ENCODE results near the gene CBFA2T2.
"Not testable (repeated sequence)": the region's sequence is repeated elsewhere in the genome, so short reads cannot be mapped to it uniquely, and the experiment has no call there.

The CBFA2T2 gene

GRCh38 chr20:33560026-33560425 lies 70.1 kb downstream of the CBFA2T2 start:
- DNase-seq: no peak
- Histone ChIP-seq H3K4me3 (no peak overlapping the region), H3K9me3 (no peaks in the 10 kb centered on the region), H3K4me1 (peaks cover 0 to 25% (median 6%) of the 10 kb centered on the region in 4 donors), H3K36me3 (peaks cover 0 to 12% (median 3%) of the 10 kb centered on the region in 3 donors), H3K27ac (no peak overlapping the region), H3K27me3 (no peaks in the 10 kb centered on the region)
- intact Hi-C loops (cut with DNase I; ENCODE audit: low total_unique reads): loop anchor here (5.0 kb wide), 1 partner anchor 102 kb away; the partner anchor contains the start of gene C20orf144
- no peak for TF ChIP-seq CTCF (IDR thresholded peaks at IDR 0.05)

GRCh38 chr20:33561053-33561452 lies 71.2 kb downstream of the CBFA2T2 start:
- H3K9me3 ChIP-seq, H3K4me3 ChIP-seq, H3K27me3 ChIP-seq: not testable (repeated sequence)

GRCh38 chr20:33561692-33562601 lies 72.1 kb downstream of the CBFA2T2 start:
- no peak for TF ChIP-seq CTCF (IDR thresholded peaks at IDR 0.05)
- peak overlapping the region; percentile 46 to 64 for H3K27ac ChIP-seq
- H3K27me3 ChIP-seq: no peaks in the 10 kb centered on the region
- peaks cover 0 to 20% (median 4%) of the 10 kb centered on the region in 4 donors for H3K4me1 ChIP-seq
- H3K4me3 ChIP-seq: peak overlapping the region in 1 of 2 donors; percentile 8
- peaks cover 0 to 12% (median 3%) of the 10 kb centered on the region in 3 donors for H3K36me3 ChIP-seq
- peak; percentile 61 to 72 for DNase-seq
- intact Hi-C loops (cut with DNase I; ENCODE audit: low total_unique reads): loop anchor here (5.0 kb wide), 1 partner anchor 100 kb away; the partner anchor contains the start of gene C20orf144
- H3K9me3 ChIP-seq: no peaks in the 10 kb centered on the region

More at GRCh38 chr20:33561053-33561452, 71.2 kb downstream of the CBFA2T2 start:
- Histone ChIP-seq H3K27ac (peak overlapping the region in 1 of 2 donors; percentile 7), H3K4me1 (peaks cover 0 to 17% (median 4%) of the 10 kb centered on the region in 4 donors), H3K36me3 (peaks cover 0 to 12% (median 3%) of the 10 kb centered on the region in 3 donors)
- intact Hi-C loops (cut with DNase I; ENCODE audit: low total_unique reads): loop anchor here (5.0 kb wide), 1 partner anchor 101 kb away; the partner anchor contains the start of gene C20orf144
- DNase-seq: not testable (repeated sequence)

DNA sequence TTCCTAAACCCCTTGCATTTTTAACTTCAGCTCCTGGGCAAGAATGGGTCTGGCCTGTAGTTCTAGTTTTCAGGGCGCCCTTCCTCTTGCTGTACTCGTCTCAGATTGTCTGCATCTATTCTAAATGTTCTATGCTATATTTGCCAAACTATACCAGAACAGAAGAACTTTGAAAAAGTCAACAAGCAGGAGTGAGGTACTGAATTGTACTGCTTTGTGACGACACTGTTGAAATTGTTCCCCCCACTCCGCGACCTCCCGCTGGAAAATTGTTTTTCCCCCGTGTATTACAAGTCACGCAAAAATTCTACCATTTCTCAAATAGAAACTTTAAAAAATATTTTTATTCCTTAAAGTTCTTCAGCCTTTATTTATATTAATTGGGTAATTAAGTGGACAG lies 73.9 kb downstream of the CBFA2T2 start:
- DNase-seq: no peak
- intact Hi-C loops (cut with DNase I; ENCODE audit: low total_unique reads): loop anchor here (5.0 kb wide), 1 partner anchor 99 kb away; the partner anchor contains the start of gene C20orf144
- no peak for TF ChIP-seq CTCF (IDR thresholded peaks at IDR 0.05)
- H3K9me3 ChIP-seq: no peaks in the 10 kb centered on the region
- H3K27me3 ChIP-seq: no peaks in the 10 kb centered on the region
- H3K36me3 ChIP-seq: no peaks in the 10 kb centered on the region
- no peak overlapping the region for H3K4me3 ChIP-seq
- peak overlapping the region; percentile 15 to 64 for H3K27ac ChIP-seq
- peaks cover 0 to 27% (median 8%) of the 10 kb centered on the region in 4 donors for H3K4me1 ChIP-seq

GRCh38 chr20:33566781-33567603 lies 77.1 kb downstream of the CBFA2T2 start:
- intact Hi-C loops (cut with DNase I; ENCODE audit: low total_unique reads): no loop called here
- Histone ChIP-seq H3K27me3 (no peaks in the 10 kb centered on the region), H3K9me3 (no peaks in the 10 kb centered on the region), H3K36me3 (no peaks in the 10 kb centered on the region), H3K4me1 (peaks cover 0 to 52% (median 21%) of the 10 kb centered on the region in 4 donors), H3K27ac (no peak overlapping the region), H3K4me3 (no peak overlapping the region)
- TF ChIP-seq CTCF (IDR thresholded peaks at IDR 0.05): no peak
- DNase-seq: no peak

Measured in tibial artery (tissue), 4 donors.